Skeletal muscle satellite cell (primary cell): ENCODE results near the gene CTSD.

ENCODE experiments used
- H3K27me3 ChIP-seq: 2 replicates; pipeline ENCODE4 v1.7.0; 2013; ENCODE audit warnings: low read length; ENCODE audit not compliant: control insufficient read depth, insufficient read depth
- H3K36me3 ChIP-seq: 2 replicates; pipeline ENCODE4 v1.7.0; 2013; ENCODE audit warnings: mild to moderate bottlenecking, control low read depth, low read length; ENCODE audit not compliant: insufficient read depth
- H3K4me1 ChIP-seq: 2 replicates; pipeline ENCODE4 v1.7.0; 2013; ENCODE audit warnings: low read length; ENCODE audit not compliant: control insufficient read depth, insufficient read depth
- H3K4me2 ChIP-seq: 2 replicates; pipeline ENCODE4 v1.7.0; 2013; ENCODE audit warnings: mild to moderate bottlenecking, low read length
- H3K4me3 ChIP-seq: 2 replicates; pipeline ENCODE4 v1.7.0; 2013; ENCODE audit warnings: low read length
- H3K9ac ChIP-seq: 2 replicates; pipeline ENCODE4 v1.7.0; 2013; ENCODE audit warnings: mild to moderate bottlenecking, low read depth, low read length, moderate library complexity
- H3K9me3 ChIP-seq: replicated peaks from 2 replicates; pipeline ENCODE4 v1.7.0; 2013; ENCODE audit warnings: mild to moderate bottlenecking, control low read depth, low read length

CTSD gene

GRCh38 chr11:1765871-1766718 is 2.4 kb upstream of the CTSD start:
- Histone ChIP-seq H3K4me1 (peaks cover 32% of the 10 kb centered on the region), H3K4me3 (no peak overlapping the region), H3K9me3 (no peaks in the 10 kb centered on the region), H3K27me3 (no peaks in the 10 kb centered on the region), H3K4me2 (no peak overlapping the region), H3K36me3 (peaks cover 4% of the 10 kb centered on the region), H3K9ac (no peak overlapping the region)

- peak overlapping the region; percentile 97 for H3K4me3 ChIP-seq
- peak overlapping the region; percentile 96 for H3K4me2 ChIP-seq
- peaks cover 27% of the 10 kb centered on the region for H3K36me3 ChIP-seq
- peaks cover 45% of the 10 kb centered on the region for H3K4me1 ChIP-seq
- H3K9me3 ChIP-seq, result no peaks in the 10 kb centered on the region
- H3K9ac ChIP-seq, result peak overlapping the region; percentile 85
- no peaks in the 10 kb centered on the region for H3K27me3 ChIP-seq
Measured at GRCh38 chr11:1763336-1763795, 361 bp downstream of the CTSD start.

GRCh38 chr11:1762537-1763302 is 1.0 kb downstream of the CTSD start:
- Histone ChIP-seq H3K9me3 (no peaks in the 10 kb centered on the region), H3K9ac (peak overlapping the region; percentile 85), H3K36me3 (peaks cover 31% of the 10 kb centered on the region), H3K4me1 (peaks cover 49% of the 10 kb centered on the region), H3K4me3 (peak overlapping the region; percentile 97), H3K4me2 (peak overlapping the region; percentile 96), H3K27me3 (no peaks in the 10 kb centered on the region)

- peak overlapping the region; percentile 85 for H3K9ac ChIP-seq
- H3K4me3 ChIP-seq, result peak overlapping the region; percentile 97
- H3K27me3 ChIP-seq, result no peaks in the 10 kb centered on the region
- H3K4me1 ChIP-seq, result peaks cover 49% of the 10 kb centered on the region
- peak overlapping the region; percentile 96 for H3K4me2 ChIP-seq
- peaks cover 35% of the 10 kb centered on the region for H3K36me3 ChIP-seq
- H3K9me3 ChIP-seq, result no peaks in the 10 kb centered on the region
Measured at GRCh38 chr11:1761857-1762536, 1.7 kb downstream of the CTSD start.

- Histone ChIP-seq H3K4me3 (peak overlapping the region; percentile 47), H3K9ac (peak overlapping the region; percentile 74)
Measured at GRCh38 chr11:1761110-1761856, 2.4 kb downstream of the CTSD start.

GRCh38 chr11:1760351-1761109 is 3.2 kb downstream of the CTSD start:
- Histone ChIP-seq H3K4me2 (peak overlapping the region; percentile 96), H3K27me3 (no peaks in the 10 kb centered on the region), H3K9me3 (no peaks in the 10 kb centered on the region), H3K36me3 (peaks cover 45% of the 10 kb centered on the region), H3K4me1 (peaks cover 49% of the 10 kb centered on the region), H3K4me3 (peak overlapping the region; percentile 47), H3K9ac (peak overlapping the region; percentile 74)

More at GRCh38 chr11:1761110-1761856, 2.4 kb downstream of the CTSD start:
- Histone ChIP-seq H3K4me1 (peaks cover 49% of the 10 kb centered on the region), H3K36me3 (peaks cover 38% of the 10 kb centered on the region), H3K9me3 (no peaks in the 10 kb centered on the region), H3K4me2 (peak overlapping the region; percentile 96), H3K27me3 (no peaks in the 10 kb centered on the region)

- H3K4me2 ChIP-seq, result peak overlapping the region; percentile 96
- peaks cover 49% of the 10 kb centered on the region for H3K4me1 ChIP-seq
- no peaks in the 10 kb centered on the region for H3K9me3 ChIP-seq
- H3K27me3 ChIP-seq, result no peaks in the 10 kb centered on the region
- no peak overlapping the region for H3K4me3 ChIP-seq
- H3K9ac ChIP-seq, result peak overlapping the region; percentile 74
- peaks cover 52% of the 10 kb centered on the region for H3K36me3 ChIP-seq
Measured at GRCh38 chr11:1759851-1760220, 3.9 kb downstream of the CTSD start.

GRCh38 chr11:1759151-1759850 is 4.4 kb downstream of the CTSD start:
- Histone ChIP-seq H3K36me3 (peaks cover 55% of the 10 kb centered on the region), H3K9ac (peak overlapping the region; percentile 74), H3K27me3 (no peaks in the 10 kb centered on the region), H3K4me2 (peak overlapping the region; percentile 96), H3K4me1 (peaks cover 45% of the 10 kb centered on the region), H3K9me3 (no peaks in the 10 kb centered on the region), H3K4me3 (no peak overlapping the region)

- Histone ChIP-seq H3K36me3 (peaks cover 55% of the 10 kb centered on the region), H3K4me3 (no peak overlapping the region), H3K9me3 (no peaks in the 10 kb centered on the region), H3K27me3 (no peaks in the 10 kb centered on the region), H3K4me2 (no peak overlapping the region), H3K4me1 (peaks cover 42% of the 10 kb centered on the region), H3K9ac (no peak overlapping the region)
Measured at GRCh38 chr11:1758611-1759150, 5.0 kb downstream of the CTSD start.
